BE2C (cell line): ENCODE data around the gene SSRP1.

Experiments used
- DNase-seq: peaks from one replicate; pipeline ENCODE4 v3.0.0-alpha.2; 2020
- H3K27me3 ChIP-seq: fragments of 250-450 bp; sonication (Bioruptor Pico); 2 replicates; pipeline ENCODE4 v1.5.1; 2020; ENCODE audit warnings: mild to moderate bottlenecking
- H3K36me3 ChIP-seq: fragments of 250-450 bp; sonication (Bioruptor Pico); 2 replicates; pipeline ENCODE4 v1.5.1; 2020; ENCODE audit warnings: mild to moderate bottlenecking
- H3K4me1 ChIP-seq: fragments of 250-450 bp; sonication (Bioruptor Pico); 2 replicates; pipeline ENCODE4 v1.5.1; 2020
- H3K4me3 ChIP-seq: 2 replicates; pipeline ENCODE4 v1.5.1; 2011; ENCODE audit warnings: low read depth, low read length
- H3K9me3 ChIP-seq: fragments of 250-450 bp; sonication (Bioruptor Pico); 2 replicates; pipeline ENCODE4 v1.5.1; 2020
- CTCF ChIP-seq: IDR thresholded peaks from 2 replicates; pipeline ENCODE4 v1.5.1; 2012; ENCODE audit warnings: mild to moderate bottlenecking, low read depth, low read length

SSRP1 gene

GRCh38 chr11:57308426-57309060 lies 27.1 kb downstream of the SSRP1 start:
- Histone ChIP-seq H3K4me3 (no peak overlapping the region), H3K36me3 (peaks cover 19% of the 10 kb centered on the region), H3K9me3 (no peaks in the 10 kb centered on the region), H3K4me1 (no peaks in the 10 kb centered on the region), H3K27me3 (no peaks in the 10 kb centered on the region)
- DNase-seq = no peak
- TF ChIP-seq CTCF = no peak

GRCh38 chr11:57307666-57308270 lies 27.9 kb downstream of the SSRP1 start:
- H3K4me1 ChIP-seq = no peaks in the 10 kb centered on the region

GRCh38 chr11:57306940-57307565 lies 28.6 kb downstream of the SSRP1 start:
- Histone ChIP-seq H3K27me3 (no peaks in the 10 kb centered on the region), H3K36me3 (peaks cover 8% of the 10 kb centered on the region), H3K9me3 (no peaks in the 10 kb centered on the region), H3K4me3 (no peak overlapping the region), H3K4me1 (no peaks in the 10 kb centered on the region)
- TF ChIP-seq CTCF = no peak
- no peak for DNase-seq

More at GRCh38 chr11:57307666-57308270, 27.9 kb downstream of the SSRP1 start:
- no peaks in the 10 kb centered on the region for H3K9me3 ChIP-seq
- H3K27me3 ChIP-seq = no peaks in the 10 kb centered on the region
- TF ChIP-seq CTCF = no peak
- no peak overlapping the region for H3K4me3 ChIP-seq
- peaks cover 14% of the 10 kb centered on the region for H3K36me3 ChIP-seq
- DNase-seq = no peak

- no peak for TF ChIP-seq CTCF
These were observed 29.4 kb downstream of the SSRP1 start for GRCh38 chr11:57306161-57306876.

GRCh38 chr11:57305523-57305922 lies 30.2 kb downstream of the SSRP1 start:
- TF ChIP-seq CTCF = no peak
- H3K27me3 ChIP-seq = no peaks in the 10 kb centered on the region
- no peaks in the 10 kb centered on the region for H3K4me1 ChIP-seq
- no peak for DNase-seq
- peaks cover 13% of the 10 kb centered on the region for H3K36me3 ChIP-seq
- H3K4me3 ChIP-seq = no peak overlapping the region
- no peaks in the 10 kb centered on the region for H3K9me3 ChIP-seq

More at GRCh38 chr11:57306161-57306876, 29.4 kb downstream of the SSRP1 start:
- Histone ChIP-seq H3K9me3 (no peaks in the 10 kb centered on the region), H3K4me1 (no peaks in the 10 kb centered on the region), H3K4me3 (no peak overlapping the region), H3K27me3 (no peaks in the 10 kb centered on the region), H3K36me3 (peaks cover 10% of the 10 kb centered on the region)
- DNase-seq = no peak
